DND-41 (cell line): Measurements from ENCODE around the gene PALM.

Experiments used
- ATAC-seq: fragments of 200-7000 bp; cut with Tn5 transposase; 3 replicates; pipeline ENCODE4 v1.9.1; 2021; ENCODE audit warnings: low read depth; ENCODE audit not compliant: insufficient read depth
- DNase-seq: peaks from one replicate; pipeline ENCODE4 v3.0.0-alpha.2; 2020
- H2AFZ ChIP-seq: 2 replicates; pipeline ENCODE4 v1.6.0; 2012; ENCODE audit warnings: low read depth, low read length
- H3K27ac ChIP-seq: 2 replicates; pipeline ENCODE4 v1.5.1; 2012; ENCODE audit warnings: low read length, inconsistent platforms
- H3K27me3 ChIP-seq: fragments of 200-600 bp; sonication (generic); 2 replicates; pipeline ENCODE4 v1.6.0; 2012; ENCODE audit warnings: low read length, mild to moderate bottlenecking, inconsistent platforms; ENCODE audit not compliant: insufficient read depth, poor library complexity
- H3K36me3 ChIP-seq: 2 replicates; pipeline ENCODE4 v1.5.1; 2012; ENCODE audit warnings: low read length, inconsistent platforms; ENCODE audit not compliant: insufficient read depth
- H3K4me1 ChIP-seq: 2 replicates; pipeline ENCODE4 v1.5.1; 2012; ENCODE audit warnings: mild to moderate bottlenecking, low read length; ENCODE audit not compliant: insufficient read depth
- H3K4me2 ChIP-seq: 2 replicates; pipeline ENCODE4 v1.6.0; 2012; ENCODE audit warnings: mild to moderate bottlenecking, moderate library complexity, low read length, inconsistent platforms; ENCODE audit not compliant: insufficient read depth
- H3K4me3 ChIP-seq, 2 experiments: fragments of 200-600 bp in 1 of 2; shearing (Covaris generic) in 1 of 2; 2 replicates each; pipeline ENCODE4 v1.5.1; 2012 to 2016; ENCODE audit warnings: inconsistent platforms in 2 of 2, low read length in 2 of 2, mild to moderate bottlenecking in 2 of 2, low read depth in 1 of 2, moderate library complexity in 1 of 2
- H3K79me2 ChIP-seq: 2 replicates; pipeline ENCODE4 v1.6.0; 2012; ENCODE audit warnings: low read length, inconsistent platforms; ENCODE audit not compliant: insufficient read depth
- H3K9ac ChIP-seq: 2 replicates; pipeline ENCODE4 v1.6.0; 2012; ENCODE audit warnings: low read depth, mild to moderate bottlenecking, inconsistent platforms, low read length, moderate library complexity
- H3K9me3 ChIP-seq: 2 replicates; pipeline ENCODE4 v1.5.1; 2012; ENCODE audit warnings: low read length, moderate library complexity, mild to moderate bottlenecking, inconsistent platforms; ENCODE audit not compliant: insufficient read depth, severe bottlenecking
- H4K20me1 ChIP-seq: 2 replicates; pipeline ENCODE4 v1.6.0; 2012; ENCODE audit warnings: low read length; ENCODE audit not compliant: insufficient read depth
- CTCF ChIP-seq: IDR thresholded peaks from 2 replicates; pipeline ENCODE4 v1.5.1; 2012; ENCODE audit warnings: borderline replicate concordance, low read length, moderate library complexity, mild to moderate bottlenecking; ENCODE audit not compliant: poor library complexity, severe bottlenecking; ENCODE audit errors: extremely low read depth
- EZH2 ChIP-seq: IDR thresholded peaks from 3 replicates; pipeline ENCODE4 v1.6.1; 2012; ENCODE audit warnings: borderline replicate concordance, low read depth, mild to moderate bottlenecking, moderate library complexity, low read length, inconsistent platforms; ENCODE audit not compliant: severe bottlenecking

The PALM gene

GRCh38 chr19:682678-683320 is 25.9 kb upstream of the PALM start:
- H3K9ac ChIP-seq: no peak overlapping the region
- no peaks in the 10 kb centered on the region for H3K9me3 ChIP-seq
- peaks cover 14% of the 10 kb centered on the region for H4K20me1 ChIP-seq
- no peak overlapping the region for H2AFZ ChIP-seq
- no peak overlapping the region for H3K4me3 ChIP-seq
- DNase-seq (no peak), ATAC-seq (no peak)
- peaks cover 19% of the 10 kb centered on the region for H3K4me1 ChIP-seq
- H3K4me2 ChIP-seq: no peak overlapping the region
- H3K36me3 ChIP-seq: no peaks in the 10 kb centered on the region; the same call in 1 of the 2 replicates
- H3K27me3 ChIP-seq: no peaks in the 10 kb centered on the region
- no peak overlapping the region for H3K27ac ChIP-seq
- TF ChIP-seq CTCF (no peak), EZH2 (no peak)
- H3K79me2 ChIP-seq: peaks cover 9% of the 10 kb centered on the region

GRCh38 chr19:685454-685931 is 23.2 kb upstream of the PALM start:
- H3K27me3 ChIP-seq: no peaks in the 10 kb centered on the region
- H3K9ac ChIP-seq: no peak overlapping the region
- H3K27ac ChIP-seq: no peak overlapping the region
- no peak for ATAC-seq
- H3K9me3 ChIP-seq: no peaks in the 10 kb centered on the region
- H3K79me2 ChIP-seq: no peaks in the 10 kb centered on the region
- H4K20me1 ChIP-seq: no peaks in the 10 kb centered on the region
- peaks cover 8% of the 10 kb centered on the region for H3K4me1 ChIP-seq
- no peaks in the 10 kb centered on the region for H3K36me3 ChIP-seq
- no peak overlapping the region for H3K4me3 ChIP-seq
- no peak overlapping the region for H2AFZ ChIP-seq
- TF ChIP-seq CTCF (no peak), EZH2 (no peak)
- H3K4me2 ChIP-seq: no peak overlapping the region
- DNase-seq: no peak

- Histone ChIP-seq H3K9ac (no peak overlapping the region), H3K36me3 (no peaks in the 10 kb centered on the region), H2AFZ (no peak overlapping the region), H3K27ac (no peak overlapping the region), H3K4me2 (no peak overlapping the region), H3K4me1 (no peaks in the 10 kb centered on the region), H4K20me1 (no peaks in the 10 kb centered on the region), H3K9me3 (no peaks in the 10 kb centered on the region), H3K79me2 (no peaks in the 10 kb centered on the region), H3K27me3 (no peaks in the 10 kb centered on the region), H3K4me3 (no peak overlapping the region)
- TF ChIP-seq CTCF (no peak), EZH2 (no peak)
- ATAC-seq (no peak), DNase-seq (no peak)
Measured at GRCh38 chr19:686589-687297, 22.0 kb upstream of the PALM start.
